Stimulated activated CD4-positive, alpha-beta T cell treated with anti-CD3 and anti-CD28 coated beads, TNF-alpha, amount 100 ng/mL, for 24 hours (primary cell): ENCODE data around the gene KHSRP.
"Not testable (repeated sequence)": the region's sequence is repeated elsewhere in the genome, so short reads cannot be mapped to it uniquely, and the experiment has no call there.

Experiments
- DNase-seq, 3 experiments: peaks; one replicate each; pipeline ENCODE4 v3.0.0-alpha.2; 2020; ENCODE audit warnings: low read depth in 3 of 3

KHSRP gene

GRCh38 chr19:6452223-6452614 lies 27.6 kb upstream of the KHSRP start:
- DNase-seq, result no peak

DNA sequence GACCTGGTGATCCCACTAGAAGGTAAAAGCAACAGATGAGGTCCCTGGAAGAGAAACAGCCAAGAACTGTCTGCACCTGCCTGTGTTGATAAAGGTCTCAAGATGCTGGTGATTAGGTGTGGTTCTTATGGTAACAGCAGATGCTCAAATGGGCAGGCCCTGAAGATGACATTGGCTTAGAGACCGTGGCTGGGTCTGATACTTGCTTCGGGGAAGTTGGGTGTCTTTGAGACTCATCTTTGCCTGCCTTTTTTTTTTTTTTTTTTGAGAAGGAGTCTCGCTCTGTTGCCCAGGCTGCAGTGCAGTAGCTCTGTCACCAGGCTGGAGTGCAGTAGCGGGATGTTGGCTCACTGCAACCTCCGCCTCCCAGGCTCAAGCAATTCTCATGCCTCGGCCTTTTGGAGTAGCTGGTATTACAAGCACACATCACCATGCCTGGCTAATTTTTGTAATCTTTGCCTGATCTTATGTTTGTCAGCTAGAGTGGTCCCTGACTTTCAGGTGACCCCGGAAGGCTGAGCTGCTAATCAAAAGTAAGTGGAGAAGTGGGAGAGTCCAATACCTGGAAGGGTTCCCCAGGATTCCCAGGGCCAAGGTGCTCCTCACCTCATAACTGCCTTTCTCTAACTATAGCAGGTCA lies 27.1 kb upstream of the KHSRP start:
- no peak for DNase-seq

DNA sequence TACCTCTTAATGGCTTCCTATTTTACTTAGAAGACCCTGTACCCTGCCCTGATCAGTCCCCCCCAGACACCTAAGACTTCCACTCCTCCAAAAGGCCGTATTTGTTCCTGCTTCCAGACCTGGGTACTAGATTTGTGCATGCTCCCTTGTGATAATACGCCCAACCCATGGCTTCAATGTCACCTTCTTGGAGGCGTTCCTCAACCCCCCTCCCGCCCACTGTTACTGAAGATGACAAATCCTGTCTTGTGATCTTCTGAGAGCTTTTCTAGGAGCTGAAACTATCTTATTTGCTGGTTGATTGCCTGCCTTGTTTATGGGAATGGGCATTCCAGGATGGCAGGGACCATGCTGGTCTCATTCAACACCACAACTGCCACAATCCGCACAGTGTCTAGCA lies 25.6 kb upstream of the KHSRP start:
- no peak for DNase-seq

DNA sequence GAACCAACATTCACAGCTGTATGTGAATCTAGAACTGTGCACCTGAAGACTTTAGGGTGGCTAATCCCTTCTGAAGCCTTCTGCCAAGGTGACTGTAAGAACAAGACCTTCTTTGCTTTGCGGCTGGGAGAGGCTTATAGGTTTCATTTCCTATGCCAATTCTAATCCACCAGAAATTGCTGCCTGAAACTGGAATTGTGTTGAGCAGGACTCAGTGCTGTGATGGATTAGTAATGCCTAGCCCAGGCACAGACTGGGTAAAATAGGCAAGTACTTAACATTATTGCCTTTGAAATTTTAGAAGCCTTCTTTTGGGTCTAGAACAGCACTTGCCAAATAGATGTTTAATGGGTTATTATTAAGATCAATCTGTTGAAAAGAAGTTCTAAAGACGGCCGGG lies 23.4 kb upstream of the KHSRP start:
- DNase-seq, result no peak

- DNase-seq, result no peak
Observed at GRCh38 chr19:6446452-6446851, 21.8 kb upstream of the KHSRP start.

- DNase-seq, result no peak
Observed at GRCh38 chr19:6443986-6444385, 19.4 kb upstream of the KHSRP start.

DNA sequence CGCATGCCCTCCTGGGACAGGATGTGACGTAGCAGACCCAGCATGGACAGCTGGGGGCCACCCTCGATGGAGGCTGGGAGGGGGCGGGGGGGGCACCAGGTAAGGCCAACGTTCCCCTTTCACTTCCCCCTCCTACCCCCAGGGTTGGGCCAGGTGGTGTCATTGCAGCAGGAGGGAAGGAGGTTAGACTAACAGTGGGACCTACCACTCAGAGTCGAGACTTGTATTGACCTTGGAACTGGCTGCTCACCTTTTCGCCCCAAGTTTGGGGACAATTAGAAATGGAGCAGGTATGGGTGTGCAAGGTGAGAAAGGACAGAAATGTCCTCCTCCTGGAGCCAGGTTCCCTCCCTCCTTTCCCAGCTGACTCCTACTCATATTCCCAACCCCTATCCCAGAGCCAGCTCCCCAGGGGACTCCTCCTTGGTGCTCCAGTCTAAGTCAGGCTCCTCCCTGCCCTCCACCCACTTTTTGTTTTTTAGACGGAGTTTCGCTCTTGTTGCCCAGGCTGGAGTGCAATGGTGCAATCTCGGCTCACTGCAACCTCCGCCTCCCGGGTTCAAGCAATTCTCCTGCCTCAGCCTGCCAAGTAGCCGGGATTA lies 17.6 kb upstream of the KHSRP start:
- no peak for DNase-seq

GRCh38 chr19:6440905-6441304 lies 16.3 kb upstream of the KHSRP start:
- DNase-seq, result no peak

DNA sequence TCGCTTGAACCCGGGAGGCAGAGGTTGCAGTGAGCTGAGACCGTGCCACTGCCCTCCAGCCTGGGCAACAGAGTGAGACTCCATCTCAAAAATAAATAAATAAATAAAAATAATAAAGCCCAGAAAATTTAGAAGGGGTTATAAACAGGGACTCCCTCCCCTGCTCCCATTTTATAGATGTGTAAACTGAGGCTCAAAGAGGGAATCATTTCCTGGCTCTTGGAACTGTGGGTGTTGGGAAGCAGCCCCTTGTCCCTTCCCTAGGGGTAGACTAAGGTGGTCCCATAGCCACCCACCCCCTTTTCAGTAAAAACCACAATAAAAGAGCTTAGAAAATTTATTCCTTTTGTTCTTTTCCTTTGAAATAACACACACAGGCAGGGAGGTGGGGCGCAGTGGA lies 15.1 kb upstream of the KHSRP start:
- DNase-seq, result no peak

- DNase-seq, result no peak
Observed at GRCh38 chr19:6433663-6434062, 9.1 kb upstream of the KHSRP start, which contains the start of gene SLC25A41. Gene SLC25A41, minus strand, starts transcription at chr19:6433763. Its CDS starts 70 bp downstream, at chr19:6433693.

DNA sequence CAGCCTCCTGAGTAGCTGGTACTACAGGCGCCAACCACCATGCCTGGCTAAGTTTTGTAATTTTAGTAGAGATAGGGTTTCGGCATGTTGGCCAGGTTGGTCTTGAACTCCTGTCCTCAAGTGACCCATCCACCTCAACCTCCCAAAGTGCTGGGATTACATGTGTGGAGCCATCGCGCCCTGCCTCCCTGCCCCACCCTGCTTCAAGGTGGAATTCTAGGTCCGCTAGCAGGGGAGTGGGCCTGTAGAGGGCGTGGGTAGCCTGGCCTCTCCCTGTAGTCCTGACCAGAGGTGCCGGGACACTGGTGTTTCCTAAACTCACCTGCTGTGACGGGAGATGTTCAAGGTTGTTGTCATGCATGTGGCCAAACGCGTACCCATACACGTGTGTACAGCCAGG lies 8.6 kb upstream of the KHSRP start:
- DNase-seq, result no peak

DNA sequence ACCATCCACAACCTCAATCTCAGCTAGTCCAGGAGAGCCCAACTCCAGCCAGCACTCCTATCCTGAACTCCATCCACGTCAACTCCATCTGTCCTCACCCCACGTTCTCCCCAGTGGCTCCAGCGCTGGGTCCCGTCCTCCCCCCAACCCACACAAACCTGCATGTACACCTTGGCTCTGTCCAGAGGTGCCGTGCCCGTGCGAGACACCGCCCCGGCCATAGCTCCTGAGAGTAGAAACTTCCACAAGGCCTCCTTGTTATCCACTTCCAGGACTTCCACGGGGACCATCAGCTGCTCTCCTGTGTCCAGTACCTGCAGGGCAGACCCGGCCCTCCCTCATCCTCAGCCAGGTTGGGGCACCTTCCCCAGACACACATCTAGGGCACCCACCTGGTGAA lies 7.3 kb upstream of the KHSRP start:
- no peak for DNase-seq

DNA sequence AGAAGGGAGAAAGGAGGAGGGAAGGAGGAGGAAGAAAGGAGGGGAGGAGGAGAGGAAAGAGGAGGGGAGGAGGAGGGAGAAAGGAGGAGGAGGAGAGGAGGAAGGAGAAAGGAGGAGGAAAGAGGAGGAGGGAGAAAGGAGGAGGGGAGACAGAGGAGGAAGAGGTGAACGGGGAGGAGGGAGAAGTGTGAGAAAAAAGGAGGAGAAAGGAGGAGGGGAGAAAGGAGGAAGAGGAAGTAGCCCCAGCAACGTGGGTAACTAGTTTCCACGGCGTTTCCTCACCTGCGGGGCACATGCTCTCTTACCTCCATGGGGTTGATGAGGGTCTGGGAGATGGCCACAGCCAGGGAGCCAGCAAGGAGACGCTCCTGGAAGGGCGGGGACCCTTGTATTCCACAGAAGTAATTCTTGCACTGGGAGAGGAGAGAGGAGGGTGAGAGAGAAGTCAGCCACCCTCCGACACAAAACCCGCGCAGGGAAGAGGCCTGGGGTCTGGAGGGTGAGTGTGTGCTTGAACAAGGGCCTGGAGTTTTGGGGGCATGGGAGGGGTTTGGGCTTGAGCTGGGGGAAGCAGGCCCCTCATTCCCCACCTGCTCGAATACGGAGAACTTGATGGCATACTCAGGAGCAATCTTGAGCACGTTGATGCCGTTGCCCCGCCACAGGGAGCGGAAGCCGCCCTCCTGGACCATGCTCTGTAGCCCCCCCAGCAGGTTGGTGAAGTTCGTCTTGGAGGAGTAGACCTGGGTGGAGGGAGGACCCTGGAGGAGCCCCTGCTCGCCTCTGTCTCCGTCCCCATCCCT lies 5.0 kb upstream of the KHSRP start:
- no peak for DNase-seq

DNA sequence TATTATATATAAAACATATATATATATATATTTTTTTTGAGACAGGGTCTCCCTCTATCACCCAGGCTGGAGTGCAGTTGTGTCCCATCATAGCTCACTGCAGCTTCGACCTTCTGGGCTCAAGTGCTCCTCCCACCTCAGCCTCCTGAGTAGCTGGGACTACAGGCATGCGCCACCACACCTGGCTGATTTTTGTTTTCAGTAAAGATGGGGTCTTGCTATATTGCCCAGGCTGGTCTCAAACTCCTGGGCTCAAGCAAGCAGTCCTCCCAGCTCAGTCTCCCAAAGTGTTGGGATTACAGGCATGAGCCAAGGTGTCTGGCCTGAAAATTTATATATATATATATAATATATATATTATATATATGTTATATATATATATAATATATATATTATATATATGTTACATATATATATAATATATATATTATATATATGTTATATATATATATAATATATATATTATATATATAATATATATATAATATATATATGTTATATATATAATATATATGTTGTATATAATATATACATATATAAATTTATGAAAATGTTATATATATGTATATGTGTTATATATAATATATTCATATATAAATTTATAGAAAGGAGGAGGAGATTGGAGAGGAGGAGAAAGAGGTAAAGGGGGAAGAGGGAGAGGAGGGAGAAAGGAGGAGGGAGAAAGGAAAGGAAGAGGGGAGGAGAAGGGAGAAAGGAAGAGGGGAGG lies 4.2 kb upstream of the KHSRP start:
- not testable (repeated sequence) for DNase-seq

DNA sequence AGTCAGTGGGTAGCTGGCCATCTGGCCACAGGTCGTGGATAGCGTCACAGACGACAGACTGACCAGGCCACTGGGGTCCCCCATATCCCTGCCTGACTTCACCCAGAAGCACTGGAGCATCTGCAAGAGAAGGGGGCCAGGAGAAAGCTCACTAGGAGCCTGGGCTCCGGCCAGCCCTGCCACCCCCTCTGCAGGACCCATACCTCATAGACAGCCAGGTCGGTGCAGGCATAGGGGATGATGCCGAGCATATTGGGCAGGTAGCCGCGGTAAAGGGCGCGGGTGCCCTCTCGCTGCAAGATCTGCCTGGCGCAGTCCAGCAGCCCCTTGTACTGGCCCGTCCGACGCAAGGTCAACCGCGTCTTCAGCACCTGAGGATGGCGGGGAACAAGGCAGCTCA lies 2.5 kb upstream of the KHSRP start:
- no peak for DNase-seq

DNA sequence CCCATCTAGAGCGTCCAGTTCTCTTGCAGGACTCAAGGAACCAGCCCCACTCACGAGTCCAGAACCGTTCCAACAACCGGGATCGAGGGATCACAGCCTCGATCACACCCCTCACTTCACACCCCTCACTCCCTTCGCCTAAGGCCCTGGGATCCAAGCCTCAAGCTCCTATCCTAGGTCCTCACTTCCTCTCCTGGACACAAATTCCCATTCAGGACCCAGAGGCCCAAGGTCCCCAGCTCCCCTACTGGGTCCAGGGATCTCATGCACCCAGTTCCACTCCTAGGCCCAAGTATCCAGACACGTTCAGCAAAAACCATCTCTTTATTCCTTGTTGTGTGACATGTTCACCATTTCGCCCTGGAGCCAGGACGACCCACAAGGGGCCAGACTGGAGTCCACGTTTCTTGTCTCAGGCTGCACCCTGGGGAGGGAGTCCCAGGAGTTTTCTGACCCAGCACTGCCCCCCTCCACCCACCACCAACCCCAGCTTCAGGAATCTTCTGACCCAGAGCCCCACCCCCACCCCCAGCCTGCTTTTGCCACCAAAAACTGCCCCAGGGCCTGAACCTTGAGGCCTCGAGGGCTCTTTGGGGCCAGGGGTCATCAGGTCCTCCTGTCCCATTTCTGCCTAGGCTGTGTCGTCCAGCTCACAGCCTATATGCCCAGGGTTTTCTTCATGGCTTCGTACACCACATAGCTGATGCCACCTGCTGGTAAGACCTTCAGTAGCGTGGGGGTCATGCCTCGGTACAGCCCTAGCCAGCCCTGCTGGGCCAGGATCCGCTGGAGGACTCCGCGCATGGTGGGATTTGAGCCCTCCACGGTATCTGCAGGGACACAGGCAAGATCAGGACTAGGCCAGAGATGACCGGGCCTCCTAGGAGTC lies 1.4 kb upstream of the KHSRP start:
- DNase-seq, result no peak

- peak; percentile 97 to 99 (median 99) for DNase-seq
Observed at GRCh38 chr19:6424939-6425731, 524 bp upstream of the KHSRP start.

- peak in 1 of 3 experiments; percentile 40 for DNase-seq
Observed at GRCh38 chr19:6423499-6424194, 964 bp downstream of the KHSRP start.

GRCh38 chr19:6421075-6422014 lies 3.3 kb downstream of the KHSRP start:
- no peak for DNase-seq
